ENCODE data around the gene MEGF11.

DNA sequence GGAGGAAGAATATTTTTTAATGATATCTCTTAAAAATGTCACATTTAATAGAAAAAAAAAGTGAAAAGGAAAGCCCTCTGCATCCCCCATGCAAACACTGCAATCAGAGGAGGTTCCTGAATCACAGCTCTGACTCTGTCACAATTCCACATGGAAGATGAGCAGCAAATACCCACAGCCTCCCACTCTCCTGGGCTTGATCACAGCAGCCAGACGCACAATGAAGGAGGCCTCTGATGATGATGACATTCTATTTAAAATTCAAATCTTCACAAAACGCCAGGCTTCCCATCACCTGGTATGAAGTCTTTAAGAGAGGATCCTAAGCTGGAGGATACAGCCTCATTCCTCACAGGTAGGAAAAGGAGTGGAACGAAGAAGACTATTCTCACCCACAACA lies 30.7 kb upstream of the MEGF11 start:
- TF ChIP-seq, protein P1, sequence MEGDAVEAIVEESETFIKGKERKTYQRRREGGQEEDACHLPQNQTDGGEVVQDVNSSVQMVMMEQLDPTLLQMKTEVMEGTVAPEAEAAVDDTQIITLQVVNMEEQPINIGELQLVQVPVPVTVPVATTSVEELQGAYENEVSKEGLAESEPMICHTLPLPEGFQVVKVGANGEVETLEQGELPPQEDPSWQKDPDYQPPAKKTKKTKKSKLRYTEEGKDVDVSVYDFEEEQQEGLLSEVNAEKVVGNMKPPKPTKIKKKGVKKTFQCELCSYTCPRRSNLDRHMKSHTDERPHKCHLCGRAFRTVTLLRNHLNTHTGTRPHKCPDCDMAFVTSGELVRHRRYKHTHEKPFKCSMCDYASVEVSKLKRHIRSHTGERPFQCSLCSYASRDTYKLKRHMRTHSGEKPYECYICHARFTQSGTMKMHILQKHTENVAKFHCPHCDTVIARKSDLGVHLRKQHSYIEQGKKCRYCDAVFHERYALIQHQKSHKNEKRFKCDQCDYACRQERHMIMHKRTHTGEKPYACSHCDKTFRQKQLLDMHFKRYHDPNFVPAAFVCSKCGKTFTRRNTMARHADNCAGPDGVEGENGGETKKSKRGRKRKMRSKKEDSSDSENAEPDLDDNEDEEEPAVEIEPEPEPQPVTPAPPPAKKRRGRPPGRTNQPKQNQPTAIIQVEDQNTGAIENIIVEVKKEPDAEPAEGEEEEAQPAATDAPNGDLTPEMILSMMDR (IDR thresholded peaks at IDR 0.05), result no peak
- no peak for TF ChIP-seq EP300 (IDR thresholded peaks at IDR 0.05)
- TF ChIP-seq POLR2AphosphoS5 (IDR thresholded peaks at IDR 0.05), result no peak
- no peak for TF ChIP-seq POLR2A (IDR thresholded peaks at IDR 0.05)
